ENCODE data around the gene RALGPS1.

DNA sequence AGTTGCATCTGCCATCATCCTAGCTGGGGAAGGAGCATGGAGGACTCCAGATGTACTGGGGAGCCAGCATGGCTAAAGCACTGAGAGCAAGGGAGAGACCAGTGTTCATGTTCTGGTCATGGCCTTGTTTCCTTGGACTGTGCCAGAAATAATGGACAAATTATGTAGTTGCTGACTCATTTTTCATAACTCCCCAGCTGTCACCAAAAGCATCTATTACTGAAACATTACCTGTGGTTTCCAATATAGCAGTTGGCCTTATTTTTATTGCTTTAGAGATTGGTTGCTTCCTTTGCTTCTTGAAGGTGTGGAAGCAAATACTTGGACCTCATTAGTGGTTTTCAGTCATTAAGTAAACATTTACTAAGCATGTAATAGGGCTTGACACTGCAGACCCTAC, 11.3 kb downstream of the RALGPS1 start:
- TF ChIP-seq, protein P1, sequence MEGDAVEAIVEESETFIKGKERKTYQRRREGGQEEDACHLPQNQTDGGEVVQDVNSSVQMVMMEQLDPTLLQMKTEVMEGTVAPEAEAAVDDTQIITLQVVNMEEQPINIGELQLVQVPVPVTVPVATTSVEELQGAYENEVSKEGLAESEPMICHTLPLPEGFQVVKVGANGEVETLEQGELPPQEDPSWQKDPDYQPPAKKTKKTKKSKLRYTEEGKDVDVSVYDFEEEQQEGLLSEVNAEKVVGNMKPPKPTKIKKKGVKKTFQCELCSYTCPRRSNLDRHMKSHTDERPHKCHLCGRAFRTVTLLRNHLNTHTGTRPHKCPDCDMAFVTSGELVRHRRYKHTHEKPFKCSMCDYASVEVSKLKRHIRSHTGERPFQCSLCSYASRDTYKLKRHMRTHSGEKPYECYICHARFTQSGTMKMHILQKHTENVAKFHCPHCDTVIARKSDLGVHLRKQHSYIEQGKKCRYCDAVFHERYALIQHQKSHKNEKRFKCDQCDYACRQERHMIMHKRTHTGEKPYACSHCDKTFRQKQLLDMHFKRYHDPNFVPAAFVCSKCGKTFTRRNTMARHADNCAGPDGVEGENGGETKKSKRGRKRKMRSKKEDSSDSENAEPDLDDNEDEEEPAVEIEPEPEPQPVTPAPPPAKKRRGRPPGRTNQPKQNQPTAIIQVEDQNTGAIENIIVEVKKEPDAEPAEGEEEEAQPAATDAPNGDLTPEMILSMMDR (IDR thresholded peaks at IDR 0.05), result no peak
- no peak for TF ChIP-seq EZH2 (IDR thresholded peaks at IDR 0.05; ENCODE audit: borderline replicate concordance, insufficient read depth, low read depth, low read length, poor library complexity, severe bottlenecking)

Data from B cell (primary cell).